Brain microvascular endothelial cell (primary cell): Measurements from ENCODE around the gene SLC35G4.
"Not testable (repeated sequence)": the region's sequence is repeated elsewhere in the genome, so short reads cannot be mapped to it uniquely, and the experiment has no call there.

Experiments used
- DNase-seq: peaks from one replicate; pipeline ENCODE4 v3.0.0-alpha.2; 2020
- H3K27ac ChIP-seq: fragments of 250-450 bp; sonication (Bioruptor Pico); 2 replicates; pipeline ENCODE4 v1.5.1; 2020; ENCODE audit warnings: mild to moderate bottlenecking, moderate library complexity
- H3K27me3 ChIP-seq: fragments of 250-450 bp; sonication (Bioruptor Pico); replicated peaks from 2 replicates; pipeline ENCODE4 v1.5.1; 2020; ENCODE audit warnings: mild to moderate bottlenecking
- H3K36me3 ChIP-seq: fragments of 250-450 bp; sonication (Bioruptor Pico); replicated peaks from 2 replicates; pipeline ENCODE4 v1.5.1; 2020; ENCODE audit warnings: mild to moderate bottlenecking
- H3K4me3 ChIP-seq: 2 replicates; pipeline ENCODE4 v1.5.1; 2011; ENCODE audit warnings: low read depth, mild to moderate bottlenecking, control low read depth, low read length, moderate library complexity
- CTCF ChIP-seq: IDR thresholded peaks from 2 replicates; pipeline ENCODE4 v1.5.1; 2011; ENCODE audit warnings: low read depth, mild to moderate bottlenecking, moderate library complexity, low read length, control low read depth, inconsistent platforms; ENCODE audit errors: missing control alignments
- in situ Hi-C: cut with HindIII; loops from 2 replicates; pipeline ENCODE4 v1.10.0; 2017; ENCODE audit warnings: low sequenced_read_pairs, low pct_ligation_motif_present

SLC35G4 gene

GRCh38 chr18:11609488-11609887 lies at the start of gene SLC35G4:
TSS of gene SLC35G4 (plus strand) at chr18:11609596. CDS start at chr18:11609596, 0 bp downstream.
- H3K4me3 ChIP-seq, DNase-seq, H3K36me3 ChIP-seq, in situ Hi-C loops, H3K27me3 ChIP-seq, H3K27ac ChIP-seq: not testable (repeated sequence)

- no peaks in the 10 kb centered on the region for H3K36me3 ChIP-seq
- H3K4me3 ChIP-seq = no peak overlapping the region
- TF ChIP-seq CTCF = no peak
- no peak overlapping the region for H3K27ac ChIP-seq
- H3K27me3 ChIP-seq = no peaks in the 10 kb centered on the region
- no peak for DNase-seq
- in situ Hi-C loops = no loop called here
Measured at GRCh38 chr18:11561293-11561692, 48.1 kb upstream of the SLC35G4 start.

GRCh38 chr18:11565716-11566115 lies 43.7 kb upstream of the SLC35G4 start:
- no peak for TF ChIP-seq CTCF
- DNase-seq = no peak
- H3K27ac ChIP-seq = no peak overlapping the region
- H3K4me3 ChIP-seq = no peak overlapping the region
- in situ Hi-C loops = no loop called here
- no peaks in the 10 kb centered on the region for H3K36me3 ChIP-seq
- H3K27me3 ChIP-seq = no peaks in the 10 kb centered on the region

GRCh38 chr18:11566236-11566965 lies 43.0 kb upstream of the SLC35G4 start:
- no peaks in the 10 kb centered on the region for H3K36me3 ChIP-seq
- no peak overlapping the region for H3K4me3 ChIP-seq
- no peak overlapping the region for H3K27ac ChIP-seq
- no peaks in the 10 kb centered on the region for H3K27me3 ChIP-seq
- in situ Hi-C loops = no loop called here
- no peak for DNase-seq
- TF ChIP-seq CTCF = no peak

- Histone ChIP-seq H3K4me3 (no peak overlapping the region), H3K36me3 (no peaks in the 10 kb centered on the region), H3K27ac (no peak overlapping the region), H3K27me3 (no peaks in the 10 kb centered on the region)
- no peak for TF ChIP-seq CTCF
- in situ Hi-C loops = no loop called here
- no peak for DNase-seq
Measured at GRCh38 chr18:11567396-11567795, 42.0 kb upstream of the SLC35G4 start.

- no peak for DNase-seq
- in situ Hi-C loops = no loop called here
- H3K36me3 ChIP-seq = no peaks in the 10 kb centered on the region
- no peaks in the 10 kb centered on the region for H3K27me3 ChIP-seq
- no peak for TF ChIP-seq CTCF
- no peak overlapping the region for H3K27ac ChIP-seq
- H3K4me3 ChIP-seq = no peak overlapping the region
Measured at GRCh38 chr18:11570073-11570588, 39.3 kb upstream of the SLC35G4 start.
